Endodermal cell (in vitro differentiated cells): ENCODE data around the gene DHX40. TPM values are rescaled to one million over a fixed set of nuclear protein-coding genes. Genes with fewer than 3 reads are reported as not detected.

ENCODE experiments used
- DNase-seq: peaks from one replicate; pipeline ENCODE4 v3.0.0-alpha.2; 2017
- H3K27ac ChIP-seq: 2 replicates; pipeline ENCODE4 v1.5.1; 2013; ENCODE audit warnings: mild to moderate bottlenecking, low read depth, low read length, moderate library complexity
- H3K27me3 ChIP-seq: 2 replicates; pipeline ENCODE4 v1.6.1; 2013; ENCODE audit warnings: mild to moderate bottlenecking, low read length, moderate library complexity; ENCODE audit not compliant: insufficient read depth, control insufficient read depth, poor library complexity, severe bottlenecking
- H3K36me3 ChIP-seq: 2 replicates; pipeline ENCODE4 v1.7.0; 2013; ENCODE audit warnings: mild to moderate bottlenecking, low read length, moderate library complexity; ENCODE audit not compliant: control insufficient read depth, insufficient read depth
- H3K4me1 ChIP-seq: one replicate; pipeline ENCODE4 v1.7.0; 2013; ENCODE audit warnings: low read length; ENCODE audit not compliant: control insufficient read depth, insufficient read depth
- H3K4me3 ChIP-seq: 2 replicates; pipeline ENCODE4 v1.5.1; 2013; ENCODE audit warnings: mild to moderate bottlenecking, low read length, moderate library complexity
- H3K9ac ChIP-seq: 2 replicates; pipeline ENCODE4 v1.6.1; 2013; ENCODE audit warnings: mild to moderate bottlenecking, low read length, moderate library complexity; ENCODE audit not compliant: poor library complexity, severe bottlenecking; ENCODE audit errors: extremely low read depth
- H3K9me3 ChIP-seq: 2 replicates; pipeline ENCODE4 v1.6.1; 2013; ENCODE audit warnings: mild to moderate bottlenecking, low read length, moderate library complexity; ENCODE audit not compliant: control insufficient read depth
- H3K27ac Mint-ChIP-seq: 2 replicates; pipeline ENCODE4 v1.8.0; 2020; ENCODE audit warnings: mixed read lengths
- H3K27me3 Mint-ChIP-seq: 2 replicates; pipeline ENCODE4 v1.8.0; 2021; ENCODE audit warnings: mild to moderate bottlenecking, mixed read lengths; ENCODE audit not compliant: insufficient read depth
- H3K36me3 Mint-ChIP-seq: 2 replicates; pipeline ENCODE4 v1.8.0; 2020; ENCODE audit warnings: low read depth, mixed read lengths
- H3K4me1 Mint-ChIP-seq: 2 replicates; pipeline ENCODE4 v1.8.0; 2020; ENCODE audit warnings: mixed read lengths
- H3K4me3 Mint-ChIP-seq: 2 replicates; pipeline ENCODE4 v1.8.0; 2020; ENCODE audit warnings: mild to moderate bottlenecking, moderate library complexity, mixed read lengths
- H3K9me3 Mint-ChIP-seq: 2 replicates; pipeline ENCODE4 v1.8.0; 2020; ENCODE audit warnings: mild to moderate bottlenecking, mixed read lengths
- CTCF ChIP-seq: fragments of 200-600 bp; sonication (generic); conservative IDR thresholded peaks from 2 replicates; pipeline ENCODE4 v1.5.0; 2021; ENCODE audit warnings: antibody characterized with exemption, mild to moderate bottlenecking
- WGBS, 2 experiments: methylation state at CpG; one replicate each; pipeline versions ENCODE4 v1.1.5 to v1.1.7; 2013; ENCODE audit warnings: missing lambda C conversion rate in 2 of 2, mixed read lengths in 1 of 2; ENCODE audit not compliant: insufficient coverage in 1 of 2, insufficient read length in 1 of 2; 5-methylcytosine and 5-hydroxymethylcytosine counted together
- total RNA-seq, 2 donors: library from RNA; stranded (reverse); fragmentation: NEBNext Ultra II Directional in 1 of 2; extraction: Animal tissue kit (Norgen Biotek cat#: 25700) in 1 of 2; gene quantifications; 2 replicates in 1 of 2; 3 replicates in 1 of 2; pipeline ENCODE4 v1.2.1, GENCODE V29; 2021

DHX40 gene
- total RNA-seq, 2 donors from 2014 or later: 32.7 to 36.2 TPM

- Mint-ChIP-seq H3K36me3 (peaks cover 70% of the 10 kb centered on the region), H3K4me3 (no peak overlapping the region), H3K4me1 (peaks cover 28% of the 10 kb centered on the region), H3K27me3 (no peaks in the 10 kb centered on the region), H3K9me3 (peaks cover 14% of the 10 kb centered on the region), H3K27ac (no peak overlapping the region)
- no peak overlapping the region for H3K27ac ChIP-seq
- no peak for TF ChIP-seq CTCF
- no peaks in the 10 kb centered on the region for H3K27me3 ChIP-seq
- no peak overlapping the region for H3K9ac ChIP-seq
- no peak for DNase-seq
- H3K4me3 ChIP-seq: no peak overlapping the region
- H3K9me3 ChIP-seq: peaks cover 35% of the 10 kb centered on the region
- peaks cover 2% of the 10 kb centered on the region for H3K4me1 ChIP-seq
- H3K36me3 ChIP-seq: peaks cover 87% of the 10 kb centered on the region
Measured at GRCh38 chr17:59649886-59650285, 84.5 kb downstream of the DHX40 start.

GRCh38 chr17:59650642-59651041 lies 85.2 kb downstream of the DHX40 start:
- Histone ChIP-seq H3K36me3 (peaks cover 90% of the 10 kb centered on the region), H3K27ac (no peak overlapping the region), H3K4me3 (peak overlapping the region; percentile 5), H3K9ac (no peak overlapping the region), H3K9me3 (peaks cover 35% of the 10 kb centered on the region), H3K27me3 (no peaks in the 10 kb centered on the region), H3K4me1 (no peaks in the 10 kb centered on the region)
- no peak for TF ChIP-seq CTCF
- Mint-ChIP-seq H3K27me3 (no peaks in the 10 kb centered on the region), H3K36me3 (peaks cover 74% of the 10 kb centered on the region), H3K4me1 (peaks cover 25% of the 10 kb centered on the region), H3K9me3 (peaks cover 14% of the 10 kb centered on the region), H3K27ac (no peak overlapping the region), H3K4me3 (no peak overlapping the region)
- WGBS, 2 experiments: 100% methylated on average over 1 of the region's 1 CpG
- no peak for DNase-seq

- Histone ChIP-seq H3K36me3 (peaks cover 90% of the 10 kb centered on the region), H3K27me3 (no peaks in the 10 kb centered on the region), H3K4me1 (no peaks in the 10 kb centered on the region), H3K9me3 (peaks cover 35% of the 10 kb centered on the region), H3K4me3 (peak overlapping the region; percentile 8), H3K27ac (no peak overlapping the region), H3K9ac (no peak overlapping the region)
- Mint-ChIP-seq H3K27me3 (no peaks in the 10 kb centered on the region), H3K27ac (no peak overlapping the region), H3K9me3 (peaks cover 14% of the 10 kb centered on the region), H3K36me3 (peaks cover 80% of the 10 kb centered on the region), H3K4me1 (peaks cover 19% of the 10 kb centered on the region), H3K4me3 (no peak overlapping the region)
- TF ChIP-seq CTCF: no peak
- DNase-seq: no peak
Measured at GRCh38 chr17:59651346-59651745, 85.9 kb downstream of the DHX40 start.
